Gastrocnemius medialis (tissue), 4 donors: ENCODE data around the gene PTPRR.

Experiments used
- CTCF ChIP-seq, 5 experiments: fragments of 450-650 bp in 3 of 5; fragments of 200-600 bp in 2 of 5; sonication (generic) in 2 of 5; IDR thresholded peaks in 4 of 5; conservative IDR thresholded peaks in 1 of 5; 1 replicate in 4 of 5; 2 replicates in 1 of 5; pipeline ENCODE4 v1.5.1; 2016 to 2019; ENCODE audit warnings: antibody characterized with exemption in 5 of 5, mild to moderate bottlenecking in 3 of 5, moderate library complexity in 3 of 5
- POLR2A ChIP-seq, 2 donors: fragments of 450-650 bp; IDR thresholded peaks; one replicate each; pipeline ENCODE4 v1.6.1; 2017; ENCODE audit warnings: antibody characterized with exemption in 2 of 2, mild to moderate bottlenecking in 2 of 2, moderate library complexity in 2 of 2

GRCh38 chr12:70628701-70629480, 291.6 kb downstream of the PTPRR start:
- TF ChIP-seq CTCF (IDR thresholded peaks at IDR 0.05 in 4 of 5, conservative IDR thresholded peaks at IDR 0.05 in 1 of 5) (no peak), POLR2A (IDR thresholded peaks at IDR 0.05) (no peak)
